CD8-positive, alpha-beta memory T cell (primary cell): ENCODE data around the gene FKBP5. TPM values are rescaled to one million over a fixed set of nuclear protein-coding genes. Genes with fewer than 3 reads are reported as not detected.

ENCODE experiments used
- CTCF ChIA-PET: fragments of 350-600 bp; sonication (Branson Sonifier 250); formaldehyde crosslinking; loops from one replicate; lab custom pipeline; 2021; ENCODE audit warnings: antibody characterized with exemption; lab: Charles Lee
- POLR2A ChIA-PET: fragments of 350-600 bp; sonication (Branson Sonifier 250); formaldehyde crosslinking; loops from one replicate; lab custom pipeline; 2021; ENCODE audit warnings: antibody characterized with exemption; lab: Charles Lee
- DNase-seq, 5 donors: peaks; one replicate each; pipeline versions ENCODE4 v3.0.0 to v3.0.0-alpha.2; 2020 to 2022; ENCODE audit warnings: mixed read lengths in 1 of 5
- H3K27ac ChIP-seq: one replicate; pipeline ENCODE4 v1.7.0; 2013; ENCODE audit warnings: low read depth, mild to moderate bottlenecking, low read length, moderate library complexity
- H3K27me3 ChIP-seq: 2 replicates; pipeline ENCODE4 v1.7.0; 2013; ENCODE audit warnings: low read length, mild to moderate bottlenecking; ENCODE audit not compliant: insufficient read depth, poor library complexity, severe bottlenecking
- H3K36me3 ChIP-seq: 2 replicates; pipeline ENCODE4 v1.7.0; 2013; ENCODE audit warnings: mild to moderate bottlenecking, low read length, moderate library complexity; ENCODE audit not compliant: insufficient read depth
- H3K4me1 ChIP-seq: 2 replicates; pipeline ENCODE4 v1.7.0; 2013; ENCODE audit warnings: mild to moderate bottlenecking, low read length, moderate library complexity; ENCODE audit not compliant: insufficient read depth
- H3K4me3 ChIP-seq: 2 replicates; pipeline ENCODE4 v1.7.0; 2013; ENCODE audit warnings: mild to moderate bottlenecking, low read length
- H3K9me3 ChIP-seq: 2 replicates; pipeline ENCODE4 v1.7.0; 2013; ENCODE audit warnings: mild to moderate bottlenecking, low read length
- H3K27ac Mint-ChIP-seq, 8 donors: one replicate each; pipeline ENCODE4 v1.8.0; 2020 to 2021; ENCODE audit warnings: mixed read lengths in 8 of 8, mild to moderate bottlenecking in 6 of 8, inconsistent platforms in 3 of 8, moderate library complexity in 3 of 8
- H3K27me3 Mint-ChIP-seq, 2 donors: one replicate each; pipeline ENCODE4 v1.8.0; 2020 to 2021; ENCODE audit warnings: mixed read lengths in 2 of 2, mild to moderate bottlenecking in 1 of 2, moderate library complexity in 1 of 2
- H3K36me3 Mint-ChIP-seq, 3 donors: one replicate each; pipeline ENCODE4 v1.8.0; 2020 to 2021; ENCODE audit warnings: mixed read lengths in 3 of 3, inconsistent platforms in 1 of 3, mild to moderate bottlenecking in 1 of 3
- H3K4me1 Mint-ChIP-seq, 3 donors: one replicate each; pipeline ENCODE4 v1.8.0; 2020 to 2021; ENCODE audit warnings: mixed read lengths in 3 of 3, inconsistent platforms in 1 of 3, mild to moderate bottlenecking in 1 of 3
- H3K4me3 Mint-ChIP-seq, 7 donors: one replicate each; pipeline ENCODE4 v1.8.0; 2020 to 2021; ENCODE audit warnings: mixed read lengths in 7 of 7, mild to moderate bottlenecking in 6 of 7, moderate library complexity in 4 of 7, inconsistent platforms in 2 of 7
- H3K9me3 Mint-ChIP-seq, 5 donors: one replicate each; pipeline ENCODE4 v1.8.0; 2020 to 2022; ENCODE audit warnings: mixed read lengths in 5 of 5, mild to moderate bottlenecking in 3 of 5, moderate library complexity in 2 of 5, inconsistent platforms in 1 of 5
- polyA plus RNA-seq: library from polyadenylated mRNA; unstranded; fragments of 300-500 nt; fragmentation: Illumina TruSeq; gene quantifications from one replicate; pipeline ENCODE4 v1.2.3, GENCODE V29; 2021
- total RNA-seq, 2 experiments: library from RNA; stranded (reverse); gene quantifications; one replicate each; pipeline ENCODE4 v1.2.3, GENCODE V29; 2021

Gene FKBP5
- total and polyA plus RNA-seq, 3 experiments from 2014 or later: 55.7 to 192 (median 58.8) TPM

DNA sequence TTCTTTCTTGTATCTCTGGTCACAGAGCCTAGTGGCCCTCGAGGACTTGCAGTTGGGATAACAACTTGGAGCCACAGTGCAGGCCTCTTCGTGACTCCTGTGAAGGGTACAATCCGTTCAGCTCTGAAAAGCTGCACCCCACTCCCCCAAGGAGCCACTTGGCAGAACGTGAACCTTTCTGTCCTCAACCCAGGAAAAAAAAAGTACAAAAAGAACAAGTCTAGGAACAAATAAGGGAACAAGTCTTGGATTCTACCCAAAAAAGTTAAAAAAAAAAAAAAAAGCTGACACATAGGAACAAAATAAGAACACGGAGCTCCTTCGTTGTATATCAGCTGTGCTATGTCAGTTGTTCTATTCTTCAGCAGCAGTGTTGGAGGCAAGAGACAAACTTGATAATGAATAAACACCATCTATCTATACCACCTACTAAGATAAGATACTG lies 98.1 kb downstream of the FKBP5 start:
- H3K9me3 Mint-ChIP-seq: no peaks in the 10 kb centered on the region
- H3K36me3 Mint-ChIP-seq: peaks cover 25 to 89% (median 32%) of the 10 kb centered on the region in 3 donors
- H3K9me3 ChIP-seq: no peaks in the 10 kb centered on the region
- peaks cover 93% of the 10 kb centered on the region for H3K4me1 ChIP-seq
- no peak overlapping the region for H3K27ac ChIP-seq
- peaks cover 68 to 92% (median 82%) of the 10 kb centered on the region in 3 donors for H3K4me1 Mint-ChIP-seq
- ChIA-PET POLR2A (interaction anchor here (2.8 kb wide), 1 partner anchor 11 kb away, joined by 18 read pairs; no protein-coding TSS in a partner anchor), CTCF (interaction anchor here (0.6 to 7.8 kb wide), 9 partner anchors 9 to 573 kb away, joined by 3 to 52 read pairs (median 5); partner anchors contain the start of gene ARMC12)
- peak overlapping the region in 1 of 7 donors; percentile 44 for H3K4me3 Mint-ChIP-seq
- H3K27me3 ChIP-seq: no peaks in the 10 kb centered on the region
- DNase-seq: no peak
- peaks cover 32% of the 10 kb centered on the region for H3K36me3 ChIP-seq
- H3K27me3 Mint-ChIP-seq: no peaks in the 10 kb centered on the region
- H3K4me3 ChIP-seq: no peak overlapping the region
- peak overlapping the region in 7 of 8 donors; percentile 47 to 85 (median 68) for H3K27ac Mint-ChIP-seq

DNA sequence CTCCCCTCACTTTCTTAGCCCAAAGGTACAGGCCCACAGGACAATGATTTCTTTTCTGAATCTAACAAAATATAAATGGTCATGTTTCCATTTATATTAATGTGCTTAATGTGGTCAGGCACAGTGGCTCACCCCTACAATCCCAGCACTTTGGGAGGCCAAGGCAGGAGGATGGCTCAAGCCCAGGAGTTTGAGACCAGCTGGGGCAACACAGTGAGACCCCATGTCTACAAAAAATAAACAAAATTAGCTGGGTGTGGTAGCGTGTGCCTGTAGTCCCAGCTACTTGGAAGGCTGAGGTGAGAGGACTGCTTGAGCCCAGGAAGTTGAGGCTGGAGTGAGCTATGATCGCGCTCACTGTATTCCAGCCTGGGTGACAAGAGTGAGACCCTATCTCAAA lies 98.8 kb downstream of the FKBP5 start:
- ChIA-PET CTCF (interaction anchor here (0.9 to 7.8 kb wide), 7 partner anchors 8 to 248 kb away, joined by 3 to 52 read pairs (median 6); partner anchors contain the start of gene ARMC12), POLR2A (interaction anchor here (2.8 kb wide), 1 partner anchor 12 kb away, joined by 18 read pairs; no protein-coding TSS in a partner anchor)
- Histone ChIP-seq H3K27me3 (no peaks in the 10 kb centered on the region), H3K9me3 (no peaks in the 10 kb centered on the region), H3K36me3 (peaks cover 32% of the 10 kb centered on the region), H3K4me1 (peaks cover 91% of the 10 kb centered on the region), H3K27ac (no peak overlapping the region), H3K4me3 (no peak overlapping the region)
- H3K36me3 Mint-ChIP-seq: peaks cover 25 to 84% (median 32%) of the 10 kb centered on the region in 3 donors
- peaks cover 63 to 92% (median 80%) of the 10 kb centered on the region in 3 donors for H3K4me1 Mint-ChIP-seq
- H3K27ac Mint-ChIP-seq: peak overlapping the region; percentile 44 to 91 (median 69)
- no peaks in the 10 kb centered on the region for H3K27me3 Mint-ChIP-seq
- H3K9me3 Mint-ChIP-seq: no peaks in the 10 kb centered on the region
- no peak for DNase-seq
- no peak overlapping the region for H3K4me3 Mint-ChIP-seq

DNA sequence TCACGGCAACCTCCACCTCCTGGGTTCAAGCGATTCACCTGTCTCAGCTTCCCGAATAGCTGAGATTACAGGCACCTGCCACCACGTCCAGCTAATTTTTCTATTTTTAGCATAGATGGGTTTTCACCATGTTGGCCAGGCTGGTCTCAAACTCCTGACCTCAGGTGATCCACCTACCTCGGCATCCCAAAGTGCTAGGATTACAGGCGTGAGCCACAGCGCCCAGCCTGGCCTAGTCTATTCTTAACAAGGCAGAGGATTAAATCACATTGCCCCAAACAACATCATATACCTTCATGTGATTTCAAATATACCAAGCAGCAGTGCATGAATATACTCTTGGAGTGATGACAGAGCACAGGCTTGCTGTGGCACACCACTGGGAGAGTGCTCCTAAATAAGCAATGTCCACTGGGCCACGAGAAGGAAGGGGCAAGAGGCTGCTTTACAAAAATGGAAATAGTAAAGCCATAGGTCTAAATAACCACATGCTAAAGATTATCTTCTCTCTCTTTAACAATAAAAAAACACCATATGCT lies 99.4 kb downstream of the FKBP5 start:
- H3K9me3 ChIP-seq: no peaks in the 10 kb centered on the region
- no peaks in the 10 kb centered on the region for H3K27me3 ChIP-seq
- Mint-ChIP-seq H3K27me3 (no peaks in the 10 kb centered on the region), H3K4me3 (no peak overlapping the region), H3K27ac (peak overlapping the region; percentile 1 to 91 (median 69)), H3K9me3 (no peaks in the 10 kb centered on the region), H3K36me3 (peaks cover 18 to 78% (median 25%) of the 10 kb centered on the region in 3 donors), H3K4me1 (peaks cover 63 to 92% (median 80%) of the 10 kb centered on the region in 3 donors)
- no peak for DNase-seq
- peaks cover 93% of the 10 kb centered on the region for H3K4me1 ChIP-seq
- no peak overlapping the region for H3K4me3 ChIP-seq
- peaks cover 32% of the 10 kb centered on the region for H3K36me3 ChIP-seq
- CTCF ChIA-PET: interaction anchor here (1.1 to 7.8 kb wide), 5 partner anchors 13 to 148 kb away, joined by 5 to 52 read pairs (median 29); partner anchors contain the start of gene ARMC12
- H3K27ac ChIP-seq: no peak overlapping the region
- POLR2A ChIA-PET: interaction anchor here (1.0 kb wide), 1 partner anchor 13 kb away, joined by 3 read pairs; no protein-coding TSS in a partner anchor

DNA sequence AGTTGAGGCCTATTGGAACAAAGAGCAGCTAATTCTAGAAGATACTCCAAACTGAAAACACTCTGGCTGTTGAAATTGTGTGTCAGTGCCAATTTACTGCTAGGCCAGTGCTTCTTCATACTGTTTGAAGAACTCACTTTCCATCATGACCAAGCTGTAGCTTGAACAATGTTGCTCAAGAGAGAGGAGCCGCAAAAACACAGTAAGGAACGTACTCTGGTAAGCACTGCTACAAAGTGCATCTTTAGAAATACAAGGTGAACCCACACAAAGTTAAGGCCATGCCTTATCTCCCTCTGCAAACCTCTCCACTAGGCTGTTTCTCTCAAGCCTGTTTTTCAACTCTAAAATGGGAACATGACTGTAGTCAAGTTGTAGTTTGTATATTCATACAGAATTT lies 101.5 kb downstream of the FKBP5 start:
- no peak overlapping the region for H3K4me3 ChIP-seq
- Mint-ChIP-seq H3K27me3 (no peaks in the 10 kb centered on the region), H3K4me3 (no peak overlapping the region), H3K4me1 (peaks cover 56 to 82% (median 70%) of the 10 kb centered on the region in 3 donors), H3K27ac (peak overlapping the region; percentile 6 to 96 (median 68)), H3K36me3 (peaks cover 11 to 79% (median 23%) of the 10 kb centered on the region in 3 donors), H3K9me3 (no peaks in the 10 kb centered on the region)
- H3K27me3 ChIP-seq: no peaks in the 10 kb centered on the region
- H3K27ac ChIP-seq: no peak overlapping the region
- CTCF ChIA-PET: interaction anchor here (1.2 to 8.7 kb wide), 5 partner anchors 15 to 153 kb away, joined by 3 to 144 read pairs (median 25); partner anchors contain the start of gene ARMC12
- POLR2A ChIA-PET: interaction anchor here (0.6 to 1.6 kb wide), 2 partner anchors 17 to 149 kb away, joined by 3 to 4 read pairs; no protein-coding TSS in a partner anchor
- H3K36me3 ChIP-seq: peaks cover 32% of the 10 kb centered on the region
- DNase-seq: no peak
- no peaks in the 10 kb centered on the region for H3K9me3 ChIP-seq
- H3K4me1 ChIP-seq: peaks cover 88% of the 10 kb centered on the region

DNA sequence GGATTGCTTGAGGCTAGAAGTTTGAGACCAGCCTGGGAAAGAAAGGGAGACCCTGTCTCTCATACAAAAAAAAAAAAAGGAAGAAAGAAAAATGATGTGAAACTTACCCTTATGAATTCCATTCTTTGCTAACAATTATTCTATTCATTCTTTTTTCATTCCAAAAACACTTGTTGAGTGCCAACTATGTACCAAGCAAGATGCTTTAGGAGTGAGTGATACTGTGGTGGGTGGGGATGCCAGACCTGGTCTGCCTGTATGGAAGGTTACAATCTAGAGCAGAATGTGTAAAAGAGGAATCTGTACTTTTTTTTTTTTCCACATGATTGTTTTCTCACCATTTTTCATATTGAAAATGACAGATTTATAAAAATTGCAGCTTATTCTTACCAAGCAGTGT lies 102.2 kb downstream of the FKBP5 start:
- H3K4me1 ChIP-seq: peaks cover 88% of the 10 kb centered on the region
- H3K9me3 Mint-ChIP-seq: no peaks in the 10 kb centered on the region

DNA sequence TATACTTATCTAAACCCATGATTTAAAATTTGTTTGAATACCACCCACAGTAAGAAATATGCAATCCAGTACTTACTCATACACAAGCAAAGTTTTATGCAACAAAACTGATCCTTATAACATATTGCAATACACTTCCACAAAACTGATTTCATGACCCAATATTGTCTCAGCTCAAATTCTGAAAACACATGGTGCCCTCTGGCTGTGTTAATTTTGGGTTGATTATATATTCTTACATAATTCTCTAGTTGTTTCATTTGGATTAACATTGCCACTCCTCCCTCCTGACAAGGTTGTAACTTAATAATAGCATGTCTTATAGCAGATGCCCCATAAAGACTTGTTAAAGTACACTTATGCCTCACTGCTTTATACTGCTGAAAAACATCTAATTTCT lies 103.1 kb downstream of the FKBP5 start:
- POLR2A ChIA-PET: no interaction called here
- H3K4me1 ChIP-seq: peaks cover 80% of the 10 kb centered on the region

More for the DNA sequence above, 102.2 kb downstream of the FKBP5 start:
- ChIA-PET POLR2A (interaction anchor here (0.7 kb wide), 1 partner anchor 33 kb away, joined by 3 read pairs; no protein-coding TSS in a partner anchor), CTCF (interaction anchor here (1.2 to 8.7 kb wide), 5 partner anchors 15 to 153 kb away, joined by 3 to 144 read pairs (median 25); partner anchors contain the start of gene ARMC12)
- no peak for DNase-seq
- Histone ChIP-seq H3K36me3 (peaks cover 38% of the 10 kb centered on the region), H3K27ac (no peak overlapping the region), H3K27me3 (no peaks in the 10 kb centered on the region), H3K9me3 (no peaks in the 10 kb centered on the region), H3K4me3 (no peak overlapping the region)
- no peaks in the 10 kb centered on the region for H3K27me3 Mint-ChIP-seq
- H3K27ac Mint-ChIP-seq: peak overlapping the region in 7 of 8 donors; percentile 35 to 96 (median 81)
- peak overlapping the region in 1 of 7 donors; percentile 14 for H3K4me3 Mint-ChIP-seq
- H3K36me3 Mint-ChIP-seq: peaks cover 11 to 80% (median 23%) of the 10 kb centered on the region in 3 donors
- peaks cover 50 to 81% (median 64%) of the 10 kb centered on the region in 3 donors for H3K4me1 Mint-ChIP-seq

DNA sequence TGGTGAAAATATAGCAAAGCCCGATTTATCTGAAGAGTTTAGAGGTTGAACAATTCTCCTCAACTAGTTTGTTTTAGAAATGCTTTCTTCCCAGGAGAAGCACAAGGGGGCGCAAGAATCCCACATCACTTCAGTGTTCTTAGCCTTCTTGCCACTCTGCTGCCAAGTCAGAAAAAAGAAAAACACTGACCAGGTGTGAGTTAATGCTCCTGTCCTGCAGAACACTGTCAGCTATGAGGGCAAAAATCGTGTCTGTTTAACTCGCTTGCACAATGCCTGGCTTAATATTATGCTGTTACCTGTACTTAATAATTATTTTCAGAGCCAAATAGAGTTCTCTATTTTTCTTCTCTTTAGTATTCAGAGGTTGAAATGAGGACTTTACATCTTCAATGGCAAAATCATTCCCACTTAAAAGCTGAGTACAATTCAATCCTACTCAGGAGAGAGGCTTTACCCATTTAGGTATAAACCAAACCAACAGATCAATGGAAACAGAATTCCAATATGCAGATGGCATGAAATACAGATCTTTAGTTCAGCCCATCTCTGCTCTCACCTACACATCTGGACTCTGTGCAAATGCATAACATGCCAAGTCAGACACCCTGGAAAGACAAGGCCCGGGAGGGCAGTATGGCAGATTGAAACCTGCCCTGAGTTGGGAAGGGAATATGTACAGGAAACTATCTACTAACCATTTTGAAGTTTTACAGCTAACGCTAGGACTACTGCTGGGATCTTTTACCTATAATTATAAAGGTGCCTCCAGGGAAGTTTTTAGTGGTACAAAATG lies 104.6 kb downstream of the FKBP5 start:
- peaks cover 36 to 58% (median 43%) of the 10 kb centered on the region in 3 donors for H3K4me1 Mint-ChIP-seq
- H3K4me1 ChIP-seq: peaks cover 65% of the 10 kb centered on the region

More for the DNA sequence above, 103.1 kb downstream of the FKBP5 start:
- no peak overlapping the region for H3K4me3 ChIP-seq
- no peak overlapping the region for H3K27ac ChIP-seq
- H3K36me3 Mint-ChIP-seq: peaks cover 11 to 73% (median 20%) of the 10 kb centered on the region in 3 donors
- H3K27ac Mint-ChIP-seq: peak overlapping the region in 7 of 8 donors; percentile 35 to 96 (median 75)
- no peak for DNase-seq
- no peaks in the 10 kb centered on the region for H3K9me3 Mint-ChIP-seq
- no peaks in the 10 kb centered on the region for H3K27me3 ChIP-seq
- no peaks in the 10 kb centered on the region for H3K9me3 ChIP-seq
- CTCF ChIA-PET: interaction anchor here (0.7 to 8.7 kb wide), 7 partner anchors 16 to 151 kb away, joined by 4 to 144 read pairs (median 17); partner anchors contain the start of gene ARMC12
- H3K4me1 Mint-ChIP-seq: peaks cover 41 to 74% (median 55%) of the 10 kb centered on the region in 3 donors
- no peaks in the 10 kb centered on the region for H3K27me3 Mint-ChIP-seq
- peak overlapping the region in 1 of 7 donors; percentile 14 for H3K4me3 Mint-ChIP-seq
- peaks cover 35% of the 10 kb centered on the region for H3K36me3 ChIP-seq

More for the DNA sequence above, 104.6 kb downstream of the FKBP5 start:
- Mint-ChIP-seq H3K27me3 (no peaks in the 10 kb centered on the region), H3K27ac (peak overlapping the region; percentile 43 to 77 (median 68)), H3K4me3 (peak overlapping the region in 1 of 7 donors; percentile 7), H3K36me3 (peaks cover 4 to 65% (median 13%) of the 10 kb centered on the region in 3 donors), H3K9me3 (no peaks in the 10 kb centered on the region)
- Histone ChIP-seq H3K36me3 (peaks cover 28% of the 10 kb centered on the region), H3K4me3 (no peak overlapping the region), H3K9me3 (no peaks in the 10 kb centered on the region), H3K27ac (no peak overlapping the region), H3K27me3 (no peaks in the 10 kb centered on the region)
- ChIA-PET CTCF (interaction anchor here (0.6 to 8.7 kb wide), 23 partner anchors 8 to 254 kb away, joined by 3 to 144 read pairs (median 4); partner anchors contain the start of gene ARMC12), POLR2A (interaction anchor here (0.6 to 1.9 kb wide), 4 partner anchors 18 to 152 kb away, joined by 3 to 7 read pairs (median 4); no protein-coding TSS in a partner anchor)
- peak; percentile 55 to 79 (median 64) for DNase-seq
